HG02973 (cell line): ENCODE data around the gene DMKN.

Experiments
- ATAC-seq: cut with Tn5 transposase; IDR thresholded peaks from one replicate; pipeline ENCODE4 v1.9.1; 2021; ENCODE audit warnings: moderate library complexity; ENCODE audit not compliant: unreplicated experiment

The DMKN gene

GRCh38 chr19:35513628-35514281, at the start of gene DMKN:
TSS of gene DMKN (minus strand) at chr19:35513649. CDS start at chr19:35513475, 174 bp downstream.
- no peak for ATAC-seq

GRCh38 chr19:35562776-35563175, 49.3 kb upstream of the DMKN start:
- no peak for ATAC-seq

GRCh38 chr19:35562336-35562735, 48.9 kb upstream of the DMKN start:
- no peak for ATAC-seq

GRCh38 chr19:35561436-35561835, 48.0 kb upstream of the DMKN start:
- ATAC-seq, result no peak

- no peak for ATAC-seq
Measured at GRCh38 chr19:35560677-35561076, 47.2 kb upstream of the DMKN start.

GRCh38 chr19:35560271-35560670, 46.8 kb upstream of the DMKN start:
- no peak for ATAC-seq

- no peak for ATAC-seq
Measured at GRCh38 chr19:35559781-35560180, 46.3 kb upstream of the DMKN start.

- ATAC-seq, result peak; percentile 61
Measured at GRCh38 chr19:35559281-35559659, 45.8 kb upstream of the DMKN start.

- ATAC-seq, result no peak
Measured at GRCh38 chr19:35558400-35559280, 45.2 kb upstream of the DMKN start.

GRCh38 chr19:35557539-35558399, 44.3 kb upstream of the DMKN start:
- no peak for ATAC-seq

GRCh38 chr19:35556846-35557538, 43.5 kb upstream of the DMKN start:
- no peak for ATAC-seq

- ATAC-seq, result no peak
Measured at GRCh38 chr19:35556025-35556590, 42.7 kb upstream of the DMKN start.

- ATAC-seq, result no peak
Measured at GRCh38 chr19:35555301-35556005, 42.0 kb upstream of the DMKN start.

- ATAC-seq, result no peak
Measured at GRCh38 chr19:35554076-35554475, 40.6 kb upstream of the DMKN start.

GRCh38 chr19:35553385-35554000, 40.0 kb upstream of the DMKN start:
- no peak for ATAC-seq

- no peak for ATAC-seq
Measured at GRCh38 chr19:35552534-35553384, 39.3 kb upstream of the DMKN start.

GRCh38 chr19:35551091-35551810, 37.8 kb upstream of the DMKN start:
- ATAC-seq, result no peak
